ENCODE measurements around the gene PLXNA2. TPM values are rescaled to one million over a fixed set of nuclear protein-coding genes. Genes with fewer than 3 reads are reported as not detected.

PLXNA2 gene
- total RNA-seq, 2 experiments from 2014 or later, result 1.1 to 1.2 TPM

GRCh38 chr1:208173749-208174148, 70.4 kb downstream of the PLXNA2 start:
- ChIA-PET POLR2A (no interaction called here), CTCF (no interaction called here)
- no peaks in the 10 kb centered on the region for H3K36me3 Mint-ChIP-seq (ENCODE audit: low read depth)
- H3K9me3 Mint-ChIP-seq, result no peaks in the 10 kb centered on the region
- peaks cover 18% of the 10 kb centered on the region for H3K27me3 Mint-ChIP-seq
- no peak overlapping the region for H3K4me3 Mint-ChIP-seq
- H3K27ac Mint-ChIP-seq, result no peak overlapping the region
- DNase-seq, result no peak
- no peaks in the 10 kb centered on the region for H3K4me1 Mint-ChIP-seq

DNA sequence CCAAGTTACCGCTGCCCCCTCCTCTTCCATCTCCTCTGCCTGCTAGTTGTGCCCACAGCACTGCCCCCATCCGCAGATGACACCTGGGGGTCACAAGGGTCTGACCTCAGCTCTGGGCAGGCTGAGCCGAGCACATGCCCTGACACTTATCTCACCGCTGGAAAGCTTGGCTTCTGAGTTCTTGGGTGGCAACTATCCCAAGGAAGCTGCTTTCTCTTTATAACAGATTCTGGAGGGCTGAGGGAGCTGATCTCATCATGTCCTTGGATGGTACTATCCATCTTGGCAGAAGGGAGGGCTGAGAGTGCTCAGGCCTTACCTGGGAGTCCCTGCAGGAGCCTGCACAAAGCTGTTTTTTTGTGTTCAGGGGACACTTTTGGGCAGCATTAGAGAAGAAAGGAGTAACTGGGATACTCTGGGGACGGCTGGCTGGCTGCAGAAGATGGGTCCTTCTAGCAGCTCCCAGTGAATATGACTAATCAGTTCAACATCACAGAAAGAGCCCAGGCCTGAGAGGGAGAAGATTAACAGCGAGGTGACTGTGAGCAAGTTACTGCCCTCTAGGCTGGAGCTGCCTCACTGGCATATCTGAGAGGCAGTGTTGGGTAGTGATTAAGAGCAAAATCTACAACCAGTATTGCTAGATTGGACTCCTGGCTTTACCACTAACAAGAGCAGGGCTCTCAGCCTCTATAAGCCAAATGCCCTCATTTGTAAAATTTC, 71.6 kb downstream of the PLXNA2 start:
- Mint-ChIP-seq H3K36me3 (ENCODE audit: low read depth) (no peaks in the 10 kb centered on the region), H3K4me1 (no peaks in the 10 kb centered on the region), H3K27me3 (peaks cover 19% of the 10 kb centered on the region), H3K27ac (no peak overlapping the region), H3K9me3 (no peaks in the 10 kb centered on the region), H3K4me3 (no peak overlapping the region)
- POLR2A ChIA-PET, result interaction anchor here (0.6 kb wide), 1 partner anchor 489 kb away, joined by 3 read pairs; no protein-coding TSS in a partner anchor
- CTCF ChIA-PET, result interaction anchor here (0.7 kb wide), 1 partner anchor 45 kb away, joined by 3 read pairs; no protein-coding TSS in a partner anchor
- DNase-seq, result no peak

GRCh38 chr1:208171616-208172422, 72.4 kb downstream of the PLXNA2 start:
- ChIA-PET POLR2A (interaction anchor here (0.6 kb wide), 1 partner anchor 490 kb away, joined by 3 read pairs; no protein-coding TSS in a partner anchor), CTCF (interaction anchor here (0.7 kb wide), 1 partner anchor 44 kb away, joined by 3 read pairs; no protein-coding TSS in a partner anchor)
- Mint-ChIP-seq H3K4me3 (no peak overlapping the region), H3K4me1 (no peaks in the 10 kb centered on the region), H3K27me3 (peaks cover 20% of the 10 kb centered on the region), H3K27ac (no peak overlapping the region), H3K36me3 (ENCODE audit: low read depth) (no peaks in the 10 kb centered on the region), H3K9me3 (no peaks in the 10 kb centered on the region)
- DNase-seq, result no peak

GRCh38 chr1:208170252-208170651, 73.9 kb downstream of the PLXNA2 start:
- no peak overlapping the region for H3K27ac Mint-ChIP-seq
- H3K9me3 Mint-ChIP-seq, result no peaks in the 10 kb centered on the region
- H3K4me3 Mint-ChIP-seq, result no peak overlapping the region
- H3K27me3 Mint-ChIP-seq, result peaks cover 22% of the 10 kb centered on the region
- ChIA-PET POLR2A (no interaction called here), CTCF (no interaction called here)
- no peaks in the 10 kb centered on the region for H3K4me1 Mint-ChIP-seq
- no peak for DNase-seq
- no peaks in the 10 kb centered on the region for H3K36me3 Mint-ChIP-seq (ENCODE audit: low read depth)

DNA sequence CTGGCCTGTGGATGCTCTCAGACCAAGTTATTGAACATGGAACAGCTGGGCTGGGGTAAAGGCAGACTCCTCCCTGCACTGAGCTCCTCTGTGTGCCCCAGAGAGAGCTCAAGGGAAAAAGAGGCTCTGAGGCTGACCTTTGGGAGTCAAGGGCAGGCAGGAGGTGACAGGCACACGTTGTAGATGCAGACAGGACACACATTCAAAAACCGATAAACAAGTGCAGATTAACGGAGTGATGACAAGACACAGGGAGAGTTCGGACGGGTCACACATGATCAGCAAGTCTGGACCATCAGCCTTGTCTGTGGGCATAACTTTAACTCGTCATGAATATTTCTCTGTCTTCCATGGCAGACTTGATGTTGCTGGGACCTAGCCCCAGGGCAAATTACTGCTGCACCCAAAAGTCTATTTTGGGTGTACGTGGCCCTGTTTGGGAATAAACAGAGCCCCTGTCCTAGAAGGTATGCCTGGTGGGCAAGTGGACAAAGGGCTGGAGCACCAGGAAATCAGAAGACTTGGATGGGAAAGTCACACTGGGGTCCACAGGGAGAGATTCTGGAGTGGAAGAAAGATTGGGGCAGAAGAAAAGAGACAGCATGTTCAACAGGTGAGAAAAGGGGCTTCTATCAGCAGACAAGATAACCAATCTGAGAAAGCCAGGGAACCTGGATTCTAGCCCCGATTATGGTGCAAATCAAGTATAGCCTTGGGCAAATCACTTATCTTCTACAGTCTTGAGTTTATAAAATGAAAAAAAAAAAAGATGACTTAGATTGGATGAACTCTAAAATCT, 74.9 kb downstream of the PLXNA2 start:
- Mint-ChIP-seq H3K27ac (no peak overlapping the region), H3K9me3 (no peaks in the 10 kb centered on the region), H3K36me3 (ENCODE audit: low read depth) (no peaks in the 10 kb centered on the region), H3K4me3 (no peak overlapping the region), H3K27me3 (peaks cover 31% of the 10 kb centered on the region), H3K4me1 (no peaks in the 10 kb centered on the region)
- ChIA-PET POLR2A (no interaction called here), CTCF (no interaction called here)
- DNase-seq, result no peak

DNA sequence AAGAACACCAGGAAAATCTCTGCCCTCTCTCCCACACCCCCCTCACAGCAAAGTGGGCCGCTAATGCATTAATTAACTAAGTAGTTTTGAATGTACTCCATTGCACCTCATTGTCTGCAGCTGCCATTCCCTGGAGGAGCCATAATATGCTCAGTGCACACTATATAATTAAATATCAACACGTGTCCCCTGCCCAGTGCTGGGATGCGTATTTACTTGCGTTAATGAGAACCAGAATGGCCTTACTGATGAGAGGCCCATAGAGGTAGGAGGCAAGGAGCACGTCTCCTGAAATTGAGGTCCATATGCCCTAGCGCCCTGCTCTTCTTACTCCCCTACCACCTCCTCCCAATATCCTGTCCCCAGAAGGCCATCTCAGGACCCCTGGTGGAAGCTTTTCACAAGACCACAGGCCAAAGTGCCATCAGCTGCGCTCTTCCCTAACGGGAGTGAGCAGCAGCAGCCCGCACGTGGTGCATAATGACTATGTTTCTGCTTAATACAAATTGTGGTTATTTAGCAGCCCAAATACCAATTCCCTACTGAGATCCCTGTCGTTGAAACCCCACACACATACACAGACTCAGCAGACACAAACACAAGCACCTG, 76.8 kb downstream of the PLXNA2 start:
- Mint-ChIP-seq H3K9me3 (no peaks in the 10 kb centered on the region), H3K27me3 (peaks cover 44% of the 10 kb centered on the region), H3K27ac (no peak overlapping the region), H3K36me3 (ENCODE audit: low read depth) (no peaks in the 10 kb centered on the region), H3K4me3 (no peak overlapping the region), H3K4me1 (no peaks in the 10 kb centered on the region)
- CTCF ChIA-PET, result interaction anchor here (1.3 kb wide), 1 partner anchor 32 kb away, joined by 3 read pairs; no protein-coding TSS in a partner anchor
- POLR2A ChIA-PET, result no interaction called here
- no peak for DNase-seq

DNA sequence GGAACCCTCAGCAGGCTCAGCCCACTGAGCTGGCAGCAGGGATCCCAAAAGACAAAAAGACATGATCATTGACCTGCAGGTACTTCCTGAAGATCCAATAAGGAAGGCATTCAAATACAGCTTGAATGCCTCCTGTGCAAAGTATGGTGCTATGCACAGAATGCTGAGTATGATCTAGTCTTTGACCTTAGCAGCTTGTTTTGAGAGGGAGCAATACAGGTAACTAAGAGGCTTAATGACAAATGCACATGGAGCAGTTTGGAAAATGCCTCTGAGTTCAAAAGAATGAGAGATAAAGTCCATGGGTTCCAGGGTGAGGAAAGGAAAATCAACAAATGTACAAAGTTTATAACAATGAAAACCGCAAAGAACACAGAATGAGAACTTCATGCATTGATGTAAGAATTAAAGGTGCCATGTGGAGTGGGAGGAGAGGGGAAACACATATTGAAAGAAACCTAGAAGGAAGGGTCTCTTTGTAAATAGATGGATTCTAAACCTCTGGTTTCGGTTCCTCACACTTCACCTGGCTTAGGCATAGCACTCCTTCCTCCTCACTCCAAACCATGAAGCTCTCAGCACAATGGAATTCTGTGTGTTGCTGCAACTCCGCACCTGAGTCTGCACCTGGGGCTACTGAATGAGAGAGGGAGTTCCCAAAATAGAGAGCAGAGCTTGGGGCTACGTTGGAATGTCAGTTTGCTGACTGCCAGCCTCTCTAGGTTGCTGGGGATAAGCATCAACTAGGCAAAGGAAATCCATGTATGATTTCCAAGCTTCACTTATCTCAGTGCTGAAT, 77.6 kb downstream of the PLXNA2 start:
- H3K4me1 Mint-ChIP-seq, result no peaks in the 10 kb centered on the region
- ChIA-PET CTCF (interaction anchor here (1.3 kb wide), 1 partner anchor 31 kb away, joined by 3 read pairs; no protein-coding TSS in a partner anchor), POLR2A (no interaction called here)
- H3K36me3 Mint-ChIP-seq (ENCODE audit: low read depth), result no peaks in the 10 kb centered on the region
- peaks cover 51% of the 10 kb centered on the region for H3K27me3 Mint-ChIP-seq
- H3K4me3 Mint-ChIP-seq, result no peak overlapping the region
- DNase-seq, result no peak
- H3K27ac Mint-ChIP-seq, result no peak overlapping the region
- H3K9me3 Mint-ChIP-seq, result no peaks in the 10 kb centered on the region

- ChIA-PET POLR2A (no interaction called here), CTCF (interaction anchor here (1.2 kb wide), 1 partner anchor 15 kb away, joined by 4 read pairs; no protein-coding TSS in a partner anchor)
- no peaks in the 10 kb centered on the region for H3K9me3 Mint-ChIP-seq
- H3K27ac Mint-ChIP-seq, result no peak overlapping the region
- no peak overlapping the region for H3K4me3 Mint-ChIP-seq
- H3K4me1 Mint-ChIP-seq, result no peaks in the 10 kb centered on the region
- no peaks in the 10 kb centered on the region for H3K36me3 Mint-ChIP-seq (ENCODE audit: low read depth)
- H3K27me3 Mint-ChIP-seq, result peaks cover 51% of the 10 kb centered on the region
- no peak for DNase-seq
Measured at GRCh38 chr1:208165659-208166058, 78.5 kb downstream of the PLXNA2 start.

DNA sequence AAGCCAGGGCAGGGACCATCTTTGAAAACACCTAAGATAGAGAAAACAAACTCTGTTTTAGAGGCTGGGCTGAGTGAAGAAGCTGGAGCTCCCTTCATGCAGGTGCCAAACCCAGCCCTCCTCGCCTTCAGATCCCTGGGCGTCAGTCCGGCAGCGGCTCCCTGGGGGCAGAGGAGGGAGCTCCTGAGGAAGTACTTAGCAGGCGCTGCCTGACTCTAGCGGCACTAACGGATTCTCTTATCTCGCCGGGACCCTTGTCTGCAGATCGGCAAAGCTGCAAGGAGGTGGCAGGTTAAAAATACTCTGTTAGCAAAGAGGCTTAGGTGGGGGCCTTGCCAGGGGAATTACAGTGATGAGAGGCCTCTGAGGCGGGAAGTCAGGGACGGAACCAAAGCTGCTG, 79.6 kb downstream of the PLXNA2 start:
- Mint-ChIP-seq H3K4me3 (no peak overlapping the region), H3K27me3 (peaks cover 51% of the 10 kb centered on the region), H3K27ac (no peak overlapping the region), H3K36me3 (ENCODE audit: low read depth) (no peaks in the 10 kb centered on the region), H3K4me1 (no peaks in the 10 kb centered on the region), H3K9me3 (no peaks in the 10 kb centered on the region)
- no peak for DNase-seq
- ChIA-PET POLR2A (no interaction called here), CTCF (interaction anchor here (1.2 kb wide), 1 partner anchor 14 kb away, joined by 4 read pairs; no protein-coding TSS in a partner anchor)

GRCh38 chr1:208163539-208163938, 80.6 kb downstream of the PLXNA2 start:
- Mint-ChIP-seq H3K36me3 (ENCODE audit: low read depth) (no peaks in the 10 kb centered on the region), H3K27me3 (peaks cover 45% of the 10 kb centered on the region), H3K4me1 (no peaks in the 10 kb centered on the region), H3K9me3 (no peaks in the 10 kb centered on the region), H3K4me3 (no peak overlapping the region), H3K27ac (no peak overlapping the region)
- no peak for DNase-seq
- ChIA-PET CTCF (interaction anchor here (0.8 to 1.8 kb wide), 2 partner anchors 13 to 21 kb away, joined by 3 to 5 read pairs; no protein-coding TSS in a partner anchor), POLR2A (no interaction called here)

DNA sequence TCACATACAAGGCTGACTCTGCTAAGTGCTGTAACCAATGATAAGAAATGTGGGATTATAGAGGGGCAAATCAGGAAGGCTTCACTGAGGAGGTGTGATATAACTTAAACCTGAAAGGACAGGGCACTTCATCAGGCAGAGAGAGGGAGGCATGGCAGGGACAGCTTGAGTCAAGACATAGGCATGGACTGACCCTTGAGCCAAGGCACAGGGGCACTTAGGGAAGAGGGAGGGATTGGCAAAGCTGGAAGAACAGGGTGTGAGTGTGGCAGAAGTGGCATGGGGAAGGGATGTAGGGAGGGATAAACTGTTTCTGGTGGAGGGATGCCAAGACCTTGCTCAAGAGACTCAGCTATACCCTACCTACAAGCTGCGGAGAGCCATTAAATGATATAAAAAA, 81.3 kb downstream of the PLXNA2 start:
- DNase-seq, result no peak
- Mint-ChIP-seq H3K9me3 (no peaks in the 10 kb centered on the region), H3K27me3 (peaks cover 44% of the 10 kb centered on the region), H3K4me3 (no peak overlapping the region), H3K4me1 (no peaks in the 10 kb centered on the region), H3K36me3 (ENCODE audit: low read depth) (no peaks in the 10 kb centered on the region), H3K27ac (no peak overlapping the region)
- ChIA-PET POLR2A (no interaction called here), CTCF (interaction anchor here (0.8 to 1.8 kb wide), 2 partner anchors 12 to 22 kb away, joined by 3 to 5 read pairs; no protein-coding TSS in a partner anchor)
